Endothelial cell of umbilical vein (primary cell): ENCODE data around the gene ZNF440. TPM values are rescaled to one million over a fixed set of nuclear protein-coding genes. Genes with fewer than 3 reads are reported as not detected.

Source experiments
- BruUV-seq: library from RNA; stranded (reverse); fragments of 400-500 nt; replicated peaks from 2 replicates; lab custom pipeline; 2021; lab: Mats Ljungman, UMichigan
- CTCF ChIA-PET: fragments of 300-600, 350-600 bp; sonication (Branson Sonifier 250); formaldehyde crosslinking; loops from one replicate; lab custom pipeline; 2021; ENCODE audit warnings: antibody characterized with exemption, inconsistent platforms; lab: Charles Lee
- POLR2A ChIA-PET: fragments of 300-600, 350-600 bp; sonication (Branson Sonifier 250); formaldehyde crosslinking; loops from one replicate; lab custom pipeline; 2021; ENCODE audit warnings: antibody characterized with exemption, inconsistent platforms; lab: Charles Lee
- DNase-seq: peaks from one replicate; pipeline ENCODE4 v3.0.0-alpha.2; 2011; ENCODE audit warnings: low read depth, low spot score
- FAIRE-seq: peaks from 2 replicates; lab custom pipeline; 2011; peaks lifted over from hg19 to GRCh38; lab: Jason Lieb, UNC
- H2AFZ ChIP-seq: 2 replicates; pipeline ENCODE4 v1.6.0; 2012; ENCODE audit warnings: low read depth, low read length, control low read depth, inconsistent platforms
- H3K27ac ChIP-seq: 2 replicates; pipeline ENCODE4 v1.5.1; 2011; ENCODE audit warnings: low read depth, mild to moderate bottlenecking, control low read depth, low read length, moderate library complexity; ENCODE audit not compliant: insufficient read depth
- H3K27me3 ChIP-seq, 2 experiments: 2 replicates each; pipeline versions ENCODE4 v1.6.0 to v1.6.1; 2011; ENCODE audit warnings: low read length in 2 of 2, mixed read lengths in 1 of 2; ENCODE audit not compliant: control insufficient read depth in 2 of 2, insufficient read depth in 2 of 2
- H3K36me3 ChIP-seq, 2 experiments: 2 replicates in 1 of 2; 3 replicates in 1 of 2; pipeline ENCODE4 v1.5.1; 2011; ENCODE audit warnings: low read length in 2 of 2, mild to moderate bottlenecking in 1 of 2, moderate library complexity in 1 of 2; ENCODE audit not compliant: control insufficient read depth in 2 of 2, insufficient read depth in 2 of 2; ENCODE audit errors: extremely low read depth in 1 of 2
- H3K4me1 ChIP-seq: 3 replicates; pipeline ENCODE4 v1.5.1; 2011; ENCODE audit warnings: mild to moderate bottlenecking, low read length; ENCODE audit not compliant: control insufficient read depth, insufficient read depth; ENCODE audit errors: extremely low read depth
- H3K4me2 ChIP-seq: 2 replicates; pipeline ENCODE4 v1.6.1; 2011; ENCODE audit warnings: low read length, control low read depth, mixed read lengths; ENCODE audit not compliant: insufficient read depth
- H3K4me3 ChIP-seq, 3 experiments: fragments of 200-600 bp in 1 of 3; sonication (generic), shearing (Covaris generic) in 1 of 3; replicated peaks in 1 of 3; 2 replicates each; pipeline ENCODE4 v1.5.1; 2011 to 2016; ENCODE audit warnings: control low read depth in 3 of 3, low read length in 3 of 3, mild to moderate bottlenecking in 2 of 3, inconsistent platforms in 1 of 3, low read depth in 1 of 3, moderate library complexity in 1 of 3; ENCODE audit not compliant: insufficient read depth in 1 of 3
- H3K79me2 ChIP-seq: 2 replicates; pipeline ENCODE4 v1.6.0; 2012; ENCODE audit warnings: low read length, inconsistent platforms; ENCODE audit not compliant: control insufficient read depth, insufficient read depth
- H3K9ac ChIP-seq: replicated peaks from 2 replicates; pipeline ENCODE3; 2011; ENCODE audit warnings: low read length, control low read depth; ENCODE audit not compliant: insufficient read depth; ENCODE audit errors: extremely low read depth
- H3K9me1 ChIP-seq: replicated peaks from 3 replicates; pipeline ENCODE4 v1.6.0; 2011; ENCODE audit warnings: mild to moderate bottlenecking, low read length; ENCODE audit not compliant: control insufficient read depth, insufficient read depth; ENCODE audit errors: extremely low read depth
- H3K9me3 ChIP-seq: replicated peaks from 2 replicates; pipeline ENCODE4 v1.5.1; 2012; ENCODE audit warnings: low read length, inconsistent platforms; ENCODE audit not compliant: control insufficient read depth, insufficient read depth
- H4K20me1 ChIP-seq: replicated peaks from 2 replicates; pipeline ENCODE3; 2011; ENCODE audit warnings: mild to moderate bottlenecking, low read length; ENCODE audit not compliant: control insufficient read depth, insufficient read depth; ENCODE audit errors: extremely low read depth
- CTCF ChIP-seq, 2 donors: IDR thresholded peaks; 1 replicate in 1 of 2; 2 replicates in 1 of 2; pipeline ENCODE4 v1.5.1; 2011; ENCODE audit warnings: low read length in 2 of 2, mild to moderate bottlenecking in 2 of 2, moderate library complexity in 2 of 2, control low read depth in 1 of 2, inconsistent platforms in 1 of 2, low read depth in 1 of 2; ENCODE audit not compliant: insufficient read depth in 1 of 2; ENCODE audit errors: extremely low read depth in 1 of 2
- EZH2 ChIP-seq: IDR thresholded peaks from 2 replicates; pipeline ENCODE4 v1.6.1; 2012; ENCODE audit warnings: borderline replicate concordance, low read depth, mild to moderate bottlenecking, moderate library complexity, low read length, inconsistent platforms; ENCODE audit not compliant: severe bottlenecking
- FOS ChIP-seq: IDR thresholded peaks from 2 replicates; pipeline ENCODE4 v1.6.1; 2011; ENCODE audit warnings: mild to moderate bottlenecking, low read length, moderate library complexity, borderline replicate concordance; ENCODE audit not compliant: insufficient read depth
- GATA2 ChIP-seq: IDR thresholded peaks from 2 replicates; pipeline ENCODE4 v1.7.0; 2011; ENCODE audit warnings: low read depth, mild to moderate bottlenecking, moderate library complexity, mixed read lengths, low read length; ENCODE audit not compliant: insufficient read length, insufficient read depth
- JUN ChIP-seq: IDR thresholded peaks from 2 replicates; pipeline ENCODE4 v1.6.1; 2011; ENCODE audit warnings: borderline replicate concordance, low read depth; ENCODE audit not compliant: insufficient read length, insufficient read depth
- MAX ChIP-seq: IDR thresholded peaks from 2 replicates; pipeline ENCODE4 v1.6.1; 2011; ENCODE audit not compliant: insufficient read depth, insufficient read length
- MYC ChIP-seq: IDR thresholded peaks from one replicate; pipeline ENCODE4 v1.6.1; 2011; ENCODE audit warnings: mild to moderate bottlenecking, low read depth, low read length
- POLR2A ChIP-seq: IDR thresholded peaks from 2 replicates; pipeline ENCODE4 v1.6.1; 2012; ENCODE audit warnings: low read depth, mild to moderate bottlenecking, control low read depth, low read length
- POLR2AphosphoS5 ChIP-seq: IDR thresholded peaks from 2 replicates; pipeline ENCODE4 v1.6.1; 2012; ENCODE audit warnings: low read depth, mild to moderate bottlenecking, control low read depth, low read length, moderate library complexity; ENCODE audit not compliant: insufficient read depth
- dilution Hi-C: fragments of 300-500 bp; cut with MboI; formaldehyde crosslinking; loops from one replicate; pipeline ENCODE4 v1.15.0; 2019; ENCODE audit warnings: low sequenced_read_pairs; ENCODE audit not compliant: extremely low pct_ligation_motif_present
- intact Hi-C: fragments of 100-400 bp; cut with micrococcal nuclease; formaldehyde crosslinking; loops from one replicate; pipeline ENCODE4 v1.10.0; 2022
- polyA plus RNA-seq, 4 experiments: library from polyadenylated mRNA; depleted of rRNA in 3 of 4; stranded (reverse) in 3 of 4; unstranded in 1 of 4; fragments of >200 nt; gene quantifications; 2 replicates each; pipeline versions ENCODE4 v1.2.1 to v1.2.3, GENCODE V29; 2011 to 2012; ENCODE audit warnings: missing spikeins in 1 of 4
- total RNA-seq: library from RNA; stranded (reverse); gene quantifications from 2 replicates; pipeline ENCODE4 v1.2.3, GENCODE V29; 2021

ZNF440 gene
- total and polyA plus RNA-seq, 2 donors (not counting 3 experiments of a cell fraction or from before 2014, with no cell fraction given) = 2.2 to 13.3 TPM

GRCh38 chr19:11783767-11784166 lies 30.3 kb upstream of the ZNF440 start:
- FAIRE-seq (no peak), DNase-seq (no peak)
- Histone ChIP-seq H3K27me3 (no peaks in the 10 kb centered on the region), H3K27ac (no peak overlapping the region), H3K4me3 (no peak overlapping the region), H3K9me1 (no peaks in the 10 kb centered on the region), H3K4me2 (no peak overlapping the region), H3K9me3 (peaks cover 30% of the 10 kb centered on the region), H3K79me2 (no peaks in the 10 kb centered on the region), H4K20me1 (no peaks in the 10 kb centered on the region), H2AFZ (no peak overlapping the region), H3K4me1 (no peaks in the 10 kb centered on the region), H3K9ac (no peak overlapping the region), H3K36me3 (peaks cover 8 to 13% of the 10 kb centered on the region in 2 experiments)
- ChIA-PET CTCF (no interaction called here), POLR2A (no interaction called here)
- TF ChIP-seq EZH2 (no peak), CTCF (IDR thresholded peaks at IDR 0.05; ENCODE audit: extremely low read depth in 1 of 2, insufficient read depth in 1 of 2, low read depth in 1 of 2, low read length in 2 of 2) (no peak), JUN (no peak), GATA2 (no peak), MYC (no peak), POLR2A (no peak), MAX (no peak), FOS (no peak), POLR2AphosphoS5 (no peak)
- intact Hi-C loops = no loop called here
- no TSS peak for BruUV-seq
- dilution Hi-C loops = no loop called here
